Fibroblast of skin of right biceps (primary cell): ENCODE measurements around the gene SERINC2.
A peak's percentile ranks its signal among the peaks of the same experiment; 100 is the strongest.

Experiments
- DNase-seq: peaks from one replicate; pipeline ENCODE4 v3.0.0-alpha.2; 2013

Gene SERINC2

DNA sequence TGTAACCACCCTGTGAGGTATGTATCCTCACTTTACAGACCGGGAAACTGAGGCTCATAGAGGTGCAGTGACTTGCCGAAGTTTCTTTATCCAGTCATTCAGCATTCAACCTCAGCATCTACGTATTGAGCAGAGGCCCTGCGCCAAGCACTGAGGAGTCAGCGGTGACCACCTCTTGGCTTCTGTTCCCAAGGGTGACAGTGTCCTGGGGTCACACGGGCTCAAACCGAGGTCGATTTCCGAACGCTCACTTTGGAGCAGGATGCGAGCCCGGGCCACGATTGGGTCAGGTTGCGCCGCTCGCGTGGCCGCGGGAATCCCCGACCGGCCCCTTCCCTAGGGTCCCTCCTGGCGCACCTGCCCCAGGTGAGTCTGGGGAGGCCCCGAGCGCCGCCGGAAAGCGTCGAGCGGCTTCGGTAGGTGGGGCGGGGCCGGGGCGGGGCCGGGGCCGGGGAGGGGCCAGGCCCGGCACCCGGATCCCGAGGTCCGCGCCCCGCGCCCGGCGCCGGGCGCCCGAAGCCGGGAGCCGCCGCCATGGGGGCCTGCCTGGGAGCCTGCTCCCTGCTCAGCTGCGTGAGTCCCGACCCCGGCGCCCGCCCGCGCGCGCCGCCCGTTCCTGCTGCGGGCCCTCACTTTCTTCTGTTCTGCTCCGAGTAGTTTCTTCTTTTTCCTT, at the start of gene SERINC2:
Gene SERINC2, plus strand, starts transcription at position 482 of the 673 bp plus-strand sequence. Its CDS starts 53 bp downstream, at position 535.
- DNase-seq: no peak

- no peak for DNase-seq
Measured at GRCh38 chr1:31364561-31365250, 48.3 kb upstream of the SERINC2 start.

DNA sequence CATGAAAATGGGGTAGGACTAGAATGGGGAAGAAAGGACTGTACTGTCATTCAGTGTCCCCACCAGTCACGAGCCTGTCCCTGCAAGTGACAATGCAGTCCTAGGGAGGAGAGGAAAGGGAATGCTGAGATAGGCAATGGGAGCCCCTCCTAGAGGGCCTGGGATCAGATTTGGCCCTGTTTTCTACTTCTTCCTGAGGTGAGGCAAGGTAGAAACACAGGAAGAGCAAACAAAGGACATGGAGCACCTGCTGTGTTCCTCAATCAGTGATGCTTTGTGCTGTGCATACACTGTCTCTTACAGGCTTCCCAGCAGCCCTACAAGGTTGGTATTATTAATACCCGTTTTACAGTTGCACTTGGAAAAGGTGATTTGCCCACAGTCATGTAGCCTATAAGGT, 46.2 kb upstream of the SERINC2 start:
- no peak for DNase-seq

GRCh38 chr1:31368611-31369107, 44.4 kb upstream of the SERINC2 start:
- DNase-seq: no peak

- no peak for DNase-seq
Measured at GRCh38 chr1:31370021-31370420, 43.0 kb upstream of the SERINC2 start.

GRCh38 chr1:31370565-31370964, 42.4 kb upstream of the SERINC2 start:
- no peak for DNase-seq

DNA sequence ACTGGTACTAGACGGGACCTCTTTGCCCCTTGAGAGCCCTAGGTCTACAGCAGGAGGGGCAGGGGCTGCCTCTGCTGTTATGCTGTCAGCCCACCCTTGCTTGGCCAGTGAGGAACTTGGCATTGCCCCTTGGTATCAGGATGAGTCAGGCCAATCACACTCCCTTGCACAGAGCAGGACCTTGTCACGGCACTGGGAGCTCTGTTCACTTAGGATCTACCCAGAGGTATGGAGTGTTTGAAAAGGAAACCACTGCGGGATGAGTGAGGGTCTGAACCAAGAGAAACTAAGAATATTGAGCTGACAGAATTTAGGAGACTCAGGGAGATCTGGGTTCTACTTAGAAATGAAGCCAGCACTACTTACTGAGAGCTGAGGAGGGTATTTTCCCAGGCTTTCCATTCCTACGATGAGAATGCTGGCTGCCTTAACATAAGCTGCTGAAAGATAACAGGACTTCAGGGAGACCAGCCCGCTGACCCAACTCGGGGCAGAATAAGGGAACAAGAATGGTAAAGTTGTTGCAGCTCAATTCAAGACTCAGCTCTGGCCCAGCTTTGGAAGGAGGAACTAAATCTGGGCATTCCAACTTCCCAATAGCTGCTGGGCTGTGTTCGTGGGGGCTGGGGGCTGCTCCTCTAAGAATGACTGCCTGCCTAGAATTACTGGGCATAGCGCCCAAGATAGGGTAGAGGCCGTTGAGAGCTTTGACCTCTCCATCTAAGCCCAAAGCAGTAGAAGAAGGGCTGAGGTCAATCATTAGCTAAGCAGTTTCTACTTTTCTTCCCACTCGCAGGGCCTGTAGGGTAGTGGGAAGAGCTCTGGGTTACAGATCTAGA, 41.7 kb upstream of the SERINC2 start:
- DNase-seq: no peak

GRCh38 chr1:31372051-31372450, 41.0 kb upstream of the SERINC2 start:
- DNase-seq: no peak

GRCh38 chr1:31372751-31373055, 40.3 kb upstream of the SERINC2 start:
- DNase-seq: no peak

DNA sequence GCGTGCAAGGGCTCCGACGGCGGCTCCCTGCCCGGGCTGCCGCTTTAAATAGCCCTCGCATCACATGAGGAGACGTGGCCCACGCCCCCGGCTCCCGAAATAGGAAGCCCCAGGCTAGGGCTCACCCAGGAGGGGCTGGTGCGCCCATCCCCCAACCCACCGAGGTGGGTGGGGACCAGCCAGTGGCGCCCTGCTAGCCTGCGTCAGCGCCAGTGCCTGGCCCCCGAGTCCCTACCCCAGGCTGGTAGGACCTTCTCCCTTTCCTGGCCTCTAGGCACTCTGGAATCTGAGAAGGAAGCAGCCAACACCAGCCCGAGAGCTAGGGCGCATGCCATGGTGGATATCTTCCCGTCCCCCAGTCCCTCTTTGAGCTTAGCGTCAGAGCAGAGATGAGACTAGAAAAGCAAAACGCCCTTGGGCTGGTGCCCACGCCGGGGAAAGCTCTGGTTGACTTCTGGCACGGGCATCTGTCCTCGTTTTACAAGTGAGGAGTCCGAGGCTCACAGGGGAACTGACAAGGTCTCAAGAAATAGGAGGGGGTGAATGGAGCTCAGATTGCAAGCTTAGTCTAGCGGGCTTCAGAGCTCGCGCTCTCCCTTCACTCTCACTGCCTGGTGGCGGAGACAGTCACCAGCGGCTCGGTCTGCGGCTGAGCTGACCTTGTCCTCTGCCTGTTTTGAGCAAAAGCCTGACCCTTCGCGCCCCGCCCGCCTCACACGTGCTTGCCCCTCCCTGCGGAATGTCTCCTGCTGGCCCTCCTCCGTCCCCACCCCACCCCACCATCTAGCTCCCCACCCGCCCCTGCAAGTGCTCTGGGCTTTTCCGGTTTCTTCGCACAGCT, 39.7 kb upstream of the SERINC2 start, which contains the start of gene FABP3:
Gene FABP3, minus strand, starts transcription at position 21 of the 841 bp plus-strand sequence. CDS start 62 bp downstream, outside the sequence.
- peak; percentile 49 for DNase-seq

GRCh38 chr1:31373897-31374486, 39.0 kb upstream of the SERINC2 start:
- no peak for DNase-seq

DNA sequence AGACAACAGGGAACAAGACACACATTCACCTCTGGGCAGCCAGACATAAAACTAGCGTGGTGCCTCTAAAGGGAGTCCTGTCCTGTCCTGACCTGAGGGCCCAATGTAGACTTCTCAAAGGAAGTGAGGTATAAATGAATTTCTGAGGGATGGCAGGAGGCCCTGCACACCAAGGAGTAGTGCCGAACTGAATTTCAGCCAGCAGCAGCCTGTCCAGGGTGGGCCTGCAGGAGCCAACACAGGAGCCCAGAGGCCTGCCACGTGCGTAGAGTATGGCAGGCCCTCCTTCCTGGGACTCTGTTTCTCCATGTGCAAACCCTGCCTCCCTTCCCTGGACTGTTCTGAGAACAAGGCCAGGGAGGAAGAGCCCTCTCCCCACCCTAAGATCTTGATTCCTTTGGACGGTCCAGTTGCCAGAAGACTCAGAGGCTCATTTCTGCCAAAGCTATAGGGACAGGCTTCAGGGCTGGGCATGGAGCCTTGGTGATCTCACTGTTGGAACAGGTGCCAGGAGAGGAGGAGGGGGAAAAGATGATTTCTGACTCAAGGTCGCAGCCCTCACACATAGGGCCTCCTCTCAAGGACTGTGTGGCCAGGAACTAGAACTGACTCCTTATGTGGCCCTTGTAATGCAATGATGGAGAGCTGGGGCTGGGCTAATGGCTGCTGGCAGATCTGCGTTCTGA, 38.4 kb upstream of the SERINC2 start:
- DNase-seq: peak; percentile 41

DNA sequence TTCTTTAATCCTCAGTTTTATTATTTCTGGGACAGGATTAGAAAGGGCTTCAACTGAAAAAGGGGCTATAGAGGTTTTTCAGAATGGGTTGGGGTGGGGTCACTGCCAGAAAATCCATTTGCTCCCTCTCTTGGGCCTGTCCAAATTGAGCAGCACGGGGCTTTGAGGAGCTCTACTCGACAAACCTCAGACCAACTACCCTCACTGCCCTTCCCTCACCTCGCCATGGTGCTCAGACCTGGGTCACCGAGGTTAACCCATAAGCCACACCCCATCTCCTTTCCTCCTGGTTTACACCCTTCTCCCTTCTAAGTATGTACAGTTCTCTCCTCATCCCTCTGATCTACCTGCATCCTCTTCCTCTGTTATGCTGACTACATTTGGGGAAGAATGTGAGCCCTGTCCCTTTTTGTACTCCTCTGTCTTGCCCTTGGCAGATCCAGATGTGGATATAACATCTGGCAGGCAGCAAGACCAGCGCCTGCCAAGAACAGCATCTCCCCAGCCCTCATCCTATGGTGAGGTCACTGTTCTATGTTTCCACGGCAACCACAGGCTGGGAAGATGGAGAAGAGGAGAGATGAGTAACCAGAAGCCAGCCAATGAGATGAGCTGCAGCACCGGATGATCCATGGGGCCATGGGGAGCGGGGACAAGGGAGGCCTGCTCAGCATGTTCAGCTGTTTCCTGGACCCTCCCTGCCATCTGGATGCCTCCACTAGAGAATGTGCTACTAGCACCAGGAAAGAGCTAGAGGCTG, 36.5 kb upstream of the SERINC2 start:
- DNase-seq: peak; percentile 95

DNA sequence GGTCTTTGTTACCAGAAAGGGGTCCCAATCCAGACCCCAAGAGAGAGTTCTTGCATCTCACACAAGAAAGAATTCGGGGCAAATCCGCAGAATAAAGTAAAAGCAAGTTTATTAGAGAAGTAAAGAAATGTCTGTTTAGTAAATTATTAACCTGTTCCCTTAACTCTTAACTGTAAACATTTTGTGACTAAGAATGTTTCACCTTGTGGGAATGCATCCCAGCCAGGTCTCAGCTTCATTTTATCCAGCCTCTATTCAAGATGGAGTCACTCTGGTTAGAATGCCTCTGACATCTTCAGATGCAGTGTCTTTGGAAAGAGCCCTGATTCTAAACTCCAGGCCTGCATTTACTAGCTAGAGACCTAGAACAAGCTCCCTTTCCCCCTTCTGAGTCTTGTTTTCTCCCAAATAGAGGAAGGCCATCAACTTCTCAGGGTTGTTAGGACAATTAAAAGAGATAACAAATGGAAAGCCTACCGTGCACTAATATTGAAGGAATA, 35.6 kb upstream of the SERINC2 start:
- no peak for DNase-seq

DNA sequence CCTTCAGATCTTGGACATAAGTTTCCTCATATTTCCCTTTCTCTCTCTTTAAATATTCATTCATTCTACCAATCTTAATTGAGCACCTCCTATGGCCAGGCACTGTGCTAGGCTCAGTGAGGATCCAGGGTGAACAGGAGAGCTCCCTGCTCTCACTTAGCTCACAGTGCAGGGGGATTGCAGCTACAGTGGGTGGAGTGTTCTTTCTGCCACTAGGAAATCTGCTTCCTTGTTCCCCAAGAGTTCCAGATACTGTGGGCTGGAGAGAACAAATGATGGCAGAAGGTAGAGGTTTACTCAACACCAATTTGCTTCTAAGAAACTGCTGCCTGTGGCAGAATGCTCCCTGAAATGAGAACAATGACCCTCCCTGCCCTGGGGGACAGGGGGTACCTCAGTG, 35.0 kb upstream of the SERINC2 start:
- DNase-seq: no peak

GRCh38 chr1:31380181-31380580, 32.8 kb upstream of the SERINC2 start:
- DNase-seq: no peak

DNA sequence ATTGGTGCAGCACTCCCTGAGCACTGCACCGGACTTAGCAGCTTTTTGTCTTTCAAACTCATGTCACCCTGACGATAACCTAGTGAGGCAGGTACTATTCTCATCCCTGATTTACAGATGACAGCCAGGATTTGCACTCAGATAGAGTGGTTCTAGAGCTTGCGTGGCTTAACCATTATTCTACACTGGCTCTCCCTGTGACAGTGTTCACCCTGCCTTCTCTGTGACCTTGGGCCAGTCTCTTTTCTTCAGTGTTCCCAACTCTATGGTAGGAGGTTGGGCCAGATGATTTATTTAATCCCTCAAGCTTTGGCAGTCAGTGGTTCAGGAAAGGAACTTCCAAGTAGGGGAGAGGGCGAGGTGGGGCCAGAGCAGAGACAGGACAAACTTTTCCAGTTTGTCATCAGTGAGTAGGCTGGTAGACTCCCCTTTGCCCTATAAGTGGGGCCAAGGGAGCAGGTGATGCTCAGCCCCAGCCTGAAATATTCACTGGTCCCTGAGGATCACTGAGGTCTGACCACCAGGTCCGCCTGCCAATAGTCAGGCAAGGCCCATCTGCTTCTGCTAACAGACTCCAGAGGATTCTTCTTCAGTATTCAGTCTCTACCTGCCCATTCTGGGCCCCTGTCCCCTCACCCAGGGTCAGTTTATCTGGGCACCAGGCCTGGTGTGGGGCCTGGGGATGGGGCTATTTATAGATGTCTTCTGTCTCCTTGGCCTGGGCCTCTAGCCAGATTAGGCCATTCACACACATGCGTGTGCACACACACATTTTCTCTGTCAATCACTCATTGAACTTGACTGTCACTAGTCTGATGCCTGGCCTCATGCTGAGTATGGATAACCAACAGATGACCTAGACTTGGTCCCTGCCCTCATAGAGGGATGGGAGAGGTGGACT, 31.4 kb upstream of the SERINC2 start:
- DNase-seq: peak; percentile 14

- no peak for DNase-seq
Measured at GRCh38 chr1:31382379-31382989, 30.5 kb upstream of the SERINC2 start.

DNA sequence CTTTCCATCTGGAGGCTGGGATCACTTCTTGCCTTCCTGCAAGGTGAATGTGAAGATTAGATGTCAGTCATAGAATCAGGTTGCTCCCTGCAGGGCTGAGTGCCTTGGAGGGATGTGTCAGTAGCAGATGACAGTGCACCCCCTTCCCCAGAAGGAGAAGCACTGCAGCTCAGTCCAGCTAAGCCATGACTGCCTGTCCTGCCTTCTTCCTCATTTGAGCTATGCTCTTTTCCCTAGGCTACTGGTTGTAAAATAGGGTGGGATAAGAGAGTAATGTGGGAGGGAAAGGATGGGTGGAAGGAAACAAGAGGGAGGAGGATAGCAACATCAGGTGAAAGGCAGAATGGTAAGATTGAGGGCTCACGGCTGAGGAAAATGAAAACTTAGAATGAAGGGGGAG, 29.0 kb upstream of the SERINC2 start:
- no peak for DNase-seq
